ENCODE measurements around the gene RPS8. TPM values are rescaled to one million over a fixed set of nuclear protein-coding genes. Genes with fewer than 3 reads are reported as not detected.
"Not testable (repeated sequence)": the region's sequence is repeated elsewhere in the genome, so short reads cannot be mapped to it uniquely, and the experiment has no call there.

Gene RPS8
- total RNA-seq, 1 donor from 2014 or later: 4,281 TPM

DNA sequence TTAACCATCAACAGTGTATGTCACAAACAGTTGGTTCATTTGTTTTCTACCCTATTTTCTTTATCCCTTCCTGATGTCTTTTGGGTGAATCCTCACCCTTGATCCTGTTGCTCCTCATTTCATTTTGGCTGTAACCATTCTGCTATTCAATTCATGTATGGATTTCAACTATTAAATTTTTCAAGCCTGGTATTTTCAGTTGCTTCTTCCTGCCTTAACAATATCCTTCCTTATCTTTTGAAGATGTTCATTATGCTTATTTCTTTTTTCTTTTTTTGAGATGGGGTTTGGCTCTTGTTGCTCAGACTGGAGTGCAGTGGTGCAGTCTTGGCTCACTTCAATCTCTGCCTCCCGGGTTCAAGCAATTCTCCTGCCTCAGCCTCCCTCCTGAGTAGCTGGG, 41.6 kb upstream of the RPS8 start:
- H4K20me1 ChIP-seq (ENCODE audit: low read depth): no peaks in the 10 kb centered on the region
- H3K9me3 ChIP-seq (ENCODE audit: low read depth): no peaks in the 10 kb centered on the region
- H3K9ac ChIP-seq: no peak overlapping the region
- Mint-ChIP-seq H3K4me1 (peaks cover 11% of the 10 kb centered on the region), H3K9me3 (peaks cover 4% of the 10 kb centered on the region), H3K36me3 (no peaks in the 10 kb centered on the region), H3K27me3 (ENCODE audit: insufficient read depth, low read depth) (peaks cover 6% of the 10 kb centered on the region), H3K27ac (no peak overlapping the region), H3K4me3 (no peak overlapping the region)
- peaks cover 31% of the 10 kb centered on the region for H3F3A ChIP-seq (ENCODE audit: low read depth)
- H3K27me3 ChIP-seq: no peaks in the 10 kb centered on the region
- H3K79me2 ChIP-seq (ENCODE audit: low read depth): no peaks in the 10 kb centered on the region
- DNase-seq (ENCODE audit: low spot score): no peak
- H3K4me1 ChIP-seq: no peaks in the 10 kb centered on the region
- peak overlapping the region; percentile 55 for H2AFZ ChIP-seq (replicated peaks)
- no peak overlapping the region for H3K4me3 ChIP-seq
- H3K36me3 ChIP-seq: no peaks in the 10 kb centered on the region
- H3K4me2 ChIP-seq: no peak overlapping the region
- TF ChIP-seq, protein P1, sequence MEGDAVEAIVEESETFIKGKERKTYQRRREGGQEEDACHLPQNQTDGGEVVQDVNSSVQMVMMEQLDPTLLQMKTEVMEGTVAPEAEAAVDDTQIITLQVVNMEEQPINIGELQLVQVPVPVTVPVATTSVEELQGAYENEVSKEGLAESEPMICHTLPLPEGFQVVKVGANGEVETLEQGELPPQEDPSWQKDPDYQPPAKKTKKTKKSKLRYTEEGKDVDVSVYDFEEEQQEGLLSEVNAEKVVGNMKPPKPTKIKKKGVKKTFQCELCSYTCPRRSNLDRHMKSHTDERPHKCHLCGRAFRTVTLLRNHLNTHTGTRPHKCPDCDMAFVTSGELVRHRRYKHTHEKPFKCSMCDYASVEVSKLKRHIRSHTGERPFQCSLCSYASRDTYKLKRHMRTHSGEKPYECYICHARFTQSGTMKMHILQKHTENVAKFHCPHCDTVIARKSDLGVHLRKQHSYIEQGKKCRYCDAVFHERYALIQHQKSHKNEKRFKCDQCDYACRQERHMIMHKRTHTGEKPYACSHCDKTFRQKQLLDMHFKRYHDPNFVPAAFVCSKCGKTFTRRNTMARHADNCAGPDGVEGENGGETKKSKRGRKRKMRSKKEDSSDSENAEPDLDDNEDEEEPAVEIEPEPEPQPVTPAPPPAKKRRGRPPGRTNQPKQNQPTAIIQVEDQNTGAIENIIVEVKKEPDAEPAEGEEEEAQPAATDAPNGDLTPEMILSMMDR (IDR thresholded peaks at IDR 0.05): no peak
- TF ChIP-seq EZH2 (IDR thresholded peaks at IDR 0.05) (no peak), EZH2phosphoT487 (IDR thresholded peaks at IDR 0.05) (no peak)
- no peak overlapping the region for H3K27ac ChIP-seq

DNA sequence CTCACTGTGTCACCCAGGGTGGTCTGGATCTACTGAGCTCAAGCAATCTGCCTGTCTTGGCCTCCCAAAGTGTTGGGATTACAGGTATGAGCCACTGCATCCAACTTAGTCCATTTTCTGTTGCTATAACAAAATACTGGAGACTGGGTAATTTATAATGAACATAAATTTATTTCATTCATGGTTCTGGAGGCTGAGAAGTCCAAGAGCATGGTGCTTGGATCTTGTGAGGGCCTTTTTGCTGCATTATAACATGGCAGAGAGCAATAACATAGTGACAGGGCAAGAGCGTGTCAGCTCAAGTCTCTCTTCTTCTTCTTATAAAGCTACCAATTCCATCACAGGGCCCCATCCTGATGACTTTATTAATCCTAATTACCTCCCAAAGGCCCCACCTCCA, 39.3 kb upstream of the RPS8 start:
- Mint-ChIP-seq H3K9me3 (peaks cover 9% of the 10 kb centered on the region), H3K27ac (no peak overlapping the region), H3K4me3 (no peak overlapping the region), H3K27me3 (ENCODE audit: insufficient read depth, low read depth) (peaks cover 16% of the 10 kb centered on the region), H3K36me3 (no peaks in the 10 kb centered on the region), H3K4me1 (peaks cover 21% of the 10 kb centered on the region)
- H3K27me3 ChIP-seq: no peaks in the 10 kb centered on the region
- H3K79me2 ChIP-seq (ENCODE audit: low read depth): peaks cover 12% of the 10 kb centered on the region
- H3K9ac ChIP-seq: no peak overlapping the region
- no peak overlapping the region for H3K27ac ChIP-seq
- DNase-seq (ENCODE audit: low spot score): no peak
- H3K36me3 ChIP-seq: no peaks in the 10 kb centered on the region
- no peaks in the 10 kb centered on the region for H4K20me1 ChIP-seq (ENCODE audit: low read depth)
- no peak overlapping the region for H3K4me3 ChIP-seq
- H3K4me1 ChIP-seq: peaks cover 4% of the 10 kb centered on the region
- TF ChIP-seq EZH2phosphoT487 (IDR thresholded peaks at IDR 0.05) (no peak), EZH2 (IDR thresholded peaks at IDR 0.05) (no peak)
- TF ChIP-seq, protein P1 (IDR thresholded peaks at IDR 0.05): no peak
- no peak overlapping the region for H3K4me2 ChIP-seq
- no peak overlapping the region for H2AFZ ChIP-seq (replicated peaks)
- H3K9me3 ChIP-seq (ENCODE audit: low read depth): no peaks in the 10 kb centered on the region
- peaks cover 9% of the 10 kb centered on the region for H3F3A ChIP-seq (ENCODE audit: low read depth)

DNA sequence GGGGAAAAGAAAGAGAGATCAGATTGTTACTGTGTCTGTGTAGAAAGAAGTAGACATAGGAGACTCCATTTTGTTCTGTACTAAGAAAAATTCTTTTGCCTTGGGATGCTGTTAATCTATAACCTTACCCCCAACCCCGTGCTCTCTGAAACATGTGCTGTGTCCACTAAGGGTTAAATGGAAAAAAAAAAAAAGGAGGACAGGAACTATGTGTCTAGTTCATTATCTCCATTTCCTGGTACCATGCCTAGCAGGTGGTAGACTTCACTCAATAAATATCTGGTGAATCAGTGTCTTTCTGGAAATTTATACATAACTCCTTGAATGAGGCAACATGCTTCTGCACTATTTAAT, 36.4 kb upstream of the RPS8 start:
- not testable (repeated sequence) for H3K36me3 ChIP-seq; H3K9me3 ChIP-seq (ENCODE audit: low read depth); H2AFZ ChIP-seq (replicated peaks); H3K4me1 ChIP-seq; H3K27me3 ChIP-seq; H3K27ac ChIP-seq; H4K20me1 ChIP-seq (ENCODE audit: low read depth); H3F3A ChIP-seq (ENCODE audit: low read depth); H3K27ac Mint-ChIP-seq; DNase-seq (ENCODE audit: low spot score); H3K9me3 Mint-ChIP-seq; H3K9ac ChIP-seq; H3K36me3 Mint-ChIP-seq
- peak overlapping the region; percentile 78 for H3K4me3 ChIP-seq
- peaks cover 16% of the 10 kb centered on the region for H3K27me3 Mint-ChIP-seq (ENCODE audit: insufficient read depth, low read depth)
- H3K4me1 Mint-ChIP-seq: peaks cover 28% of the 10 kb centered on the region
- H3K4me3 Mint-ChIP-seq: peak overlapping the region; percentile 97
- peaks cover 41% of the 10 kb centered on the region for H3K79me2 ChIP-seq (ENCODE audit: low read depth)
- peak overlapping the region; percentile 93 for H3K4me2 ChIP-seq

DNA sequence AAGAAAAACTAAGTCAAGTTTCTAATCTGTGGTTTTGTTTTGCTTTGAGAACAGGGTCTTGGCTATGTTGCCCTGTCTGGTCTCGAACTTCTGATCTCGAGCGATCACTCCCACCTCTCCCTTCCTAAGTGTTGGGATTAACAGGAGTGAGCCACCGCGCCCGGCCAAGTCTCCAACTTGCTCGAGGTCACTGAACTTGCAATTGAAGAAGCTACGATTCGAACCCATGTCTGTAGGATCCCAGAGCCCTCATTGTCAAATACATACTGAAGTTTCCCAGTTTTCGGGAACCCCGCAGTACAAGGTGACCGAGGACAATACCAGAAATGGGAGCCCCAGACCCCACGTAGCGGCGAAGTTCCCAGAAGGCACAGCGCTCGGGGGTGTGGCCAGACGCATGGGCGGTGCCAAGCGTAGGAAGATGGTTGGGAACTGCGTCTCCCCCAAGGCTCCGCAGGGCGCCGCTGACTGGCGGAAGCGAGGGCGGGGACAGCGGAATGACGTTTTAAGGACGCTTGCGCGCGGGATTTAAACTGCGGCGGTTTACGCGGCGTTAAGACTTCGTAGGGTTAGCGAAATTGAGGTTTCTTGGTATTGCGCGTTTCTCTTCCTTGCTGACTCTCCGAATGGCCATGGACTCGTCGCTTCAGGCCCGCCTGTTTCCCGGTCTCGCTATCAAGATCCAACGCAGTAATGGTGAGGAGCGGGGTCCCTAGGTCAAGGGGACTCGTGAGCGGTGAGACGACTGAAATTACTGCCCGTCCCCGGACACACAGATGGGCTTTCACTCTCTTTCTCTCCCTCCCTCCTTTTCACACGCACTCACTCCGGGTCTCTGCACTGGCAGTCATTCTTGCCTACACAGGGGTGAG, 35.8 kb upstream of the RPS8 start, which contains the start of gene KIF2C:
KIF2C (plus strand) TSS at position 531 of the 872 bp plus-strand sequence; CDS start at position 627, 96 bp downstream.
- Histone ChIP-seq H2AFZ (replicated peaks) (peak within 1 kb of the TSS; percentile 81), H3K9ac (peak within 1 kb of the TSS; percentile 64), H3F3A (ENCODE audit: low read depth) (no peaks in the 10 kb centered on the region), H3K9me3 (ENCODE audit: low read depth) (no peaks in the 10 kb centered on the region), H3K27ac (no peak within 1 kb of the TSS), H3K79me2 (ENCODE audit: low read depth) (peaks cover 47% of the 10 kb centered on the region), H3K4me3 (peak within 1 kb of the TSS; percentile 78), H4K20me1 (ENCODE audit: low read depth) (peaks cover 14% of the 10 kb centered on the region), H3K4me2 (peak within 1 kb of the TSS; percentile 93), H3K4me1 (peaks cover 10% of the 10 kb centered on the region), H3K36me3 (no peaks in the 10 kb centered on the region), H3K27me3 (no peaks in the 10 kb centered on the region)
- Mint-ChIP-seq H3K4me1 (peaks cover 28% of the 10 kb centered on the region), H3K27me3 (ENCODE audit: insufficient read depth, low read depth) (peaks cover 16% of the 10 kb centered on the region), H3K9me3 (peaks cover 9% of the 10 kb centered on the region), H3K36me3 (peaks cover 12% of the 10 kb centered on the region), H3K27ac (peak within 1 kb of the TSS; percentile 97), H3K4me3 (peak within 1 kb of the TSS; percentile 97)
- peak; percentile 98 for DNase-seq (ENCODE audit: low spot score)
- TF ChIP-seq EZH2 (IDR thresholded peaks at IDR 0.05) (no peak), EZH2phosphoT487 (IDR thresholded peaks at IDR 0.05) (no peak)
- TF ChIP-seq, protein P1 (IDR thresholded peaks at IDR 0.05): no peak
